H1 (cell line): ENCODE results near the gene BYSL. TPM values are rescaled to one million over a fixed set of nuclear protein-coding genes. Genes with fewer than 3 reads are reported as not detected.
A peak's percentile ranks its signal among the peaks of the same experiment; 100 is the strongest.

Source experiments
- CTCF ChIA-PET: fragments of 300-600 bp; sonication (Branson Sonifier 250); formaldehyde crosslinking; loops from one replicate; lab custom pipeline; 2021; ENCODE audit not compliant: partially characterized antibody; lab: Charles Lee
- POLR2A ChIA-PET: fragments of 300-600 bp; sonication (Branson Sonifier 250); formaldehyde crosslinking; loops from one replicate; lab custom pipeline; 2021; ENCODE audit warnings: inconsistent platforms; ENCODE audit not compliant: partially characterized antibody; lab: Charles Lee
- DNase-seq, 2 experiments: peaks; one replicate each; pipeline versions ENCODE4 v3.0.0 to v3.0.0-alpha.2; 2010 to 2022; ENCODE audit warnings: low spot score in 2 of 2, low read depth in 1 of 2, mixed read lengths in 1 of 2
- FAIRE-seq: peaks from 2 replicates; lab custom pipeline; 2011; peaks lifted over from hg19 to GRCh38; lab: Jason Lieb, UNC
- H2AFZ ChIP-seq: 2 replicates; pipeline ENCODE4 v1.8.1; 2012; ENCODE audit warnings: low read length, inconsistent platforms
- H2AK5ac ChIP-seq: 2 replicates; pipeline ENCODE4 v1.6.1; 2013; ENCODE audit warnings: low read depth, low read length
- H2BK120ac ChIP-seq: replicated peaks from 2 replicates; pipeline ENCODE3; 2013; ENCODE audit warnings: low read depth, low read length, inconsistent platforms
- H2BK12ac ChIP-seq: 2 replicates; pipeline ENCODE4 v1.6.1; 2013; ENCODE audit warnings: low read depth, low read length
- H2BK15ac ChIP-seq: 2 replicates; pipeline ENCODE4 v1.6.1; 2013; ENCODE audit warnings: low read length
- H2BK20ac ChIP-seq: 2 replicates; pipeline ENCODE4 v1.6.1; 2013; ENCODE audit warnings: low read length
- H2BK5ac ChIP-seq: 2 replicates; pipeline ENCODE4 v1.6.1; 2013; ENCODE audit warnings: low read depth, low read length
- H3K14ac ChIP-seq: 2 replicates; pipeline ENCODE4 v1.6.1; 2013; ENCODE audit warnings: inconsistent platforms; ENCODE audit not compliant: insufficient read length
- H3K18ac ChIP-seq: 2 replicates; pipeline ENCODE4 v1.6.1; 2013; ENCODE audit warnings: low read length; ENCODE audit errors: extremely low read depth
- H3K23ac ChIP-seq: 2 replicates; pipeline ENCODE4 v1.6.1; 2013; ENCODE audit warnings: inconsistent platforms; ENCODE audit not compliant: insufficient read length
- H3K23me2 ChIP-seq: 2 replicates; pipeline ENCODE4 v1.6.1; 2013; ENCODE audit warnings: low read depth, low read length
- H3K27ac ChIP-seq: 2 replicates; pipeline ENCODE4 v1.6.1; 2011; ENCODE audit warnings: low read depth, low read length, inconsistent platforms
- H3K27me3 ChIP-seq, 4 experiments: replicated peaks in 1 of 4; 1 replicate in 1 of 4; 2 replicates in 3 of 4; pipeline versions ENCODE4 v1.6.1 to v1.8.1; 2011 to 2013; ENCODE audit warnings: low read length in 3 of 4, mild to moderate bottlenecking in 3 of 4, inconsistent platforms in 2 of 4, mixed read lengths in 2 of 4, moderate library complexity in 1 of 4; ENCODE audit not compliant: control insufficient read depth in 3 of 4, insufficient read depth in 3 of 4; ENCODE audit errors: extremely low read depth in 1 of 4
- H3K36me3 ChIP-seq, 4 experiments: 2 replicates each; pipeline versions ENCODE4 v1.6.1 to v1.8.1; 2011 to 2013; ENCODE audit warnings: mild to moderate bottlenecking in 4 of 4, low read length in 3 of 4, moderate library complexity in 2 of 4, control low read depth in 1 of 4, inconsistent platforms in 1 of 4; ENCODE audit not compliant: insufficient read depth in 4 of 4, control insufficient read depth in 2 of 4
- H3K4ac ChIP-seq: replicated peaks from 2 replicates; pipeline ENCODE3; 2013; ENCODE audit warnings: low read length, low read depth, mixed read lengths, inconsistent platforms; ENCODE audit not compliant: insufficient read length
- H3K4me1 ChIP-seq, 4 experiments: replicated peaks in 1 of 4; 1 replicate in 1 of 4; 2 replicates in 3 of 4; pipeline versions ENCODE4 v1.6.1 to v1.8.1; 2011 to 2013; ENCODE audit warnings: low read length in 3 of 4, inconsistent platforms in 2 of 4, mixed read lengths in 1 of 4; ENCODE audit not compliant: insufficient read depth in 4 of 4, control insufficient read depth in 3 of 4
- H3K4me2 ChIP-seq, 2 experiments: 2 replicates each; pipeline versions ENCODE4 v1.6.1 to v1.8.1; 2011 to 2013; ENCODE audit warnings: low read depth in 2 of 2, low read length in 2 of 2, control low read depth in 1 of 2, inconsistent platforms in 1 of 2, mild to moderate bottlenecking in 1 of 2; ENCODE audit not compliant: insufficient read depth in 1 of 2
- H3K4me3 ChIP-seq, 4 experiments: fragments of 200-600, 300-600 bp in 1 of 4; sonication (generic), shearing (Covaris generic), sonication (Bioruptor Twin) in 1 of 4; 2 replicates each; pipeline versions ENCODE4 v1.5.1 to v1.8.1; 2011 to 2016; ENCODE audit warnings: low read length in 4 of 4, low read depth in 3 of 4, control low read depth in 2 of 4, inconsistent platforms in 2 of 4, mild to moderate bottlenecking in 2 of 4, mixed read lengths in 1 of 4, moderate library complexity in 1 of 4; ENCODE audit not compliant: insufficient read depth in 2 of 4; ENCODE audit errors: extremely low read depth in 1 of 4
- H3K56ac ChIP-seq: replicated peaks from 2 replicates; pipeline ENCODE3; 2013; ENCODE audit warnings: low read depth, mild to moderate bottlenecking, mixed read lengths, low read length, inconsistent platforms; ENCODE audit not compliant: insufficient read length
- H3K79me1 ChIP-seq: 2 replicates; pipeline ENCODE4 v1.6.1; 2013; ENCODE audit warnings: low read depth, low read length, control low read depth
- H3K79me2 ChIP-seq, 2 experiments: 2 replicates each; pipeline versions ENCODE4 v1.6.1 to v1.8.1; 2012 to 2013; ENCODE audit warnings: low read length in 2 of 2, mild to moderate bottlenecking in 2 of 2, inconsistent platforms in 1 of 2; ENCODE audit not compliant: insufficient read depth in 2 of 2, control insufficient read depth in 1 of 2
- H3K9ac ChIP-seq, 4 experiments: replicated peaks in 1 of 4; 1 replicate in 1 of 4; 2 replicates in 3 of 4; pipeline versions ENCODE4 v1.6.1 to v1.8.1; 2011 to 2013; ENCODE audit warnings: low read depth in 3 of 4, low read length in 3 of 4, control low read depth in 2 of 4, mild to moderate bottlenecking in 2 of 4, moderate library complexity in 2 of 4, inconsistent platforms in 1 of 4; ENCODE audit errors: extremely low read depth in 1 of 4
- H3K9me3 ChIP-seq, 2 experiments: 2 replicates each; pipeline versions ENCODE4 v1.6.1 to v1.8.1; 2012 to 2013; ENCODE audit warnings: mild to moderate bottlenecking in 2 of 2, moderate library complexity in 2 of 2, control low read depth in 1 of 2, inconsistent platforms in 1 of 2, low read depth in 1 of 2, low read length in 1 of 2, mixed read lengths in 1 of 2; ENCODE audit not compliant: insufficient read depth in 2 of 2
- H4K20me1 ChIP-seq, 2 experiments: replicated peaks in 1 of 2; 2 replicates each; pipeline versions ENCODE3 to v1.8.1; 2011 to 2013; ENCODE audit warnings: inconsistent platforms in 2 of 2, low read length in 2 of 2, mild to moderate bottlenecking in 1 of 2; ENCODE audit not compliant: insufficient read depth in 2 of 2, control insufficient read depth in 1 of 2
- H4K5ac ChIP-seq: 2 replicates; pipeline ENCODE4 v1.6.1; 2013; ENCODE audit warnings: low read length, low read depth, mixed read lengths, inconsistent platforms; ENCODE audit not compliant: insufficient read length
- H4K8ac ChIP-seq: 2 replicates; pipeline ENCODE4 v1.8.0; 2013; ENCODE audit warnings: mild to moderate bottlenecking, moderate library complexity, low read length, inconsistent platforms; ENCODE audit not compliant: insufficient read depth; ENCODE audit errors: extremely low read depth
- H4K91ac ChIP-seq: replicated peaks from 2 replicates; pipeline ENCODE3; 2013; ENCODE audit warnings: low read length, mixed read lengths, inconsistent platforms; ENCODE audit not compliant: insufficient read length
- CHD1 ChIP-seq: IDR thresholded peaks from 2 replicates; pipeline ENCODE4 v1.6.1; 2012; ENCODE audit warnings: low read depth, low read length, improper control_type of control experiment
- SP4 ChIP-seq: IDR thresholded peaks from 2 replicates; pipeline ENCODE4 v1.6.1; 2012; ENCODE audit warnings: low read length, inconsistent platforms
- WGBS, 2 experiments: shearing (Covaris generic) in 1 of 2; methylation state at CpG; one replicate each; pipeline versions ENCODE4 v1.1.6 to v1.1.7; 2013 to 2015; ENCODE audit warnings: low lambda C conversion rate in 2 of 2, mixed read lengths in 2 of 2, inconsistent platforms in 1 of 2, low coverage in 1 of 2, missing lambda C conversion rate in 1 of 2; ENCODE audit not compliant: insufficient replicate concordance in 2 of 2, insufficient coverage in 1 of 2, insufficient read length in 1 of 2; ENCODE audit errors: extremely low coverage in 1 of 2, missing lambda C conversion rate in 1 of 2; 5-methylcytosine and 5-hydroxymethylcytosine counted together
- polyA plus RNA-seq, 7 experiments: library from polyadenylated mRNA; depleted of rRNA in 3 of 7; stranded (reverse) in 5 of 7; unstranded in 2 of 7; fragments of >200 nt in 5 of 7; fragments of 200-250 nt in 2 of 7; gene quantifications; 1 replicate in 5 of 7; 2 replicates in 1 of 7; 4 replicates in 1 of 7; pipeline versions ENCODE4 v1.2.1 to v1.2.3, GENCODE V29; 2011 to 2013; ENCODE audit warnings: missing spikeins in 2 of 7, mixed read lengths in 2 of 7
- total RNA-seq: library from RNA; stranded (reverse); fragmentation: NEBNext Ultra II Directional; extraction: Animal tissue kit (Norgen Biotek cat#: 25700); gene quantifications from 2 replicates; pipeline ENCODE4 v1.2.1, GENCODE V29; 2021
- TF ChIP-seq, protein P1 (sequence below): IDR thresholded peaks from 2 replicates; pipeline ENCODE4 v1.6.1; 2011; ENCODE audit warnings: low read depth, mild to moderate bottlenecking, low read length; ENCODE audit not compliant: insufficient read depth
- TF ChIP-seq, protein P2 (sequence below): IDR thresholded peaks from 2 replicates; pipeline ENCODE4 v1.6.1; 2012; ENCODE audit warnings: inconsistent platforms

BYSL gene
- total and polyA plus RNA-seq, 2 of the 8 experiments (the other 6 are each of a cell fraction or from before 2014, with no cell fraction given) = 37.3 to 49.2 TPM

DNA sequence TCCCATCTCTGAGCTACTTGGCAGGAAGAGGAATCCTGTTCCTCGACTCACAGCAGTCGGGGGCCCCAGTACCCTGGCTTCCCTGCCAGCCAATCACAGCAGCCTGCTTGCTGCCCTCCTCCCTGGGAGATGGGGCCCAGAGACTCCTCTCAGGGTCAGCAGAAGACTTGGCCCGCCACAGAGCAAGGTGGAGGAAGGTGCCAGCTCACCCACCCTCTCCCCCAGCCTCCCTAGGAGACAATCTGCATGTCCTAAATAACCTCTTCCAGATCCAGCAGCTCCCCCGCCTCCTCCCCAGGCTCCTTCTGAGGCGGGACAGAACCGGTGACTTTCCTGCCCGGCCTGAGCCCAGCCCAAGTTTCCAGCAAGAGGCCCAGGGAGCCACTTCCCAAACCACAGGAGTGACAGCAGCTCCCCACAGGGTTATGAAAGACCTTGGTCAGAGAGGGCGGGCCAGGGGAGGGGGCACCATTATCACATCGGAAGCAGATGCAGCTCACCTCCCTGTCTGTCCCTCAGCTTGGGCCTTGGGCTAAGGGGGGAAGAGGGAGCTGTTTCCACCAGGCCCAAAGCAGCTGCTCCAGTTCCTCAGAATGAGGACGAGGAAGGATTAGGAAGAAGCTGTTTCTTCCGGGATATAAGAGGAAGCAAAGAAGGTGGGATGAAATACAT lies 18.0 kb downstream of the BYSL start:
- H4K5ac ChIP-seq = no peak overlapping the region
- H3K4me2 ChIP-seq = peak overlapping the region; percentile 98 to 99
- H2AFZ ChIP-seq = no peak overlapping the region
- H2AK5ac ChIP-seq = 0 out of 2 replicates have a peak overlapping the region, but pooled peaks have one; percentile 70
- no peak overlapping the region for H3K56ac ChIP-seq
- no peak overlapping the region for H3K14ac ChIP-seq
- no peak overlapping the region for H3K23ac ChIP-seq
- peak overlapping the region; percentile 84; the same call in 1 of the 2 replicates for H3K18ac ChIP-seq
- no peak overlapping the region for H2BK20ac ChIP-seq
- peaks cover 17% of the 10 kb centered on the region for H3K23me2 ChIP-seq
- H2BK15ac ChIP-seq = peak overlapping the region; percentile 88; the same call in 1 of the 2 replicates
- peak overlapping the region; percentile 99 for H2BK12ac ChIP-seq
- peak overlapping the region in 3 of 4 experiments; percentile 12 to 91 (median 14); a peak in 5 of 8 replicates for H3K4me3 ChIP-seq
- no peak overlapping the region for H3K9ac ChIP-seq
- H3K27me3 ChIP-seq = no peaks in the 10 kb centered on the region
- peaks cover 0 to 10% of the 10 kb centered on the region in 2 experiments; a peak in 1 of 4 replicates for H3K79me2 ChIP-seq
- ChIA-PET POLR2A (interaction anchor here (0.6 to 16.6 kb wide), 21 partner anchors 10 to 215 kb away, joined by 3 to 235 read pairs (median 4); partner anchors contain the start of genes BYSL, MED20, TAF8 and TOMM6), CTCF (interaction anchor here (0.5 to 13.7 kb wide), 27 partner anchors 11 to 662 kb away, joined by 3 to 219 read pairs (median 4); partner anchors contain the start of genes BYSL, MED20, NCR2 and TAF8)
- H3K27ac ChIP-seq = peak overlapping the region; percentile 51; the same call in 1 of the 2 replicates
- 12% methylated on average over 11 of the region's 11 CpGs; no CpG with 5 or more reads in 1 of the 2 experiments for WGBS, 2 experiments
- H2BK5ac ChIP-seq = peak overlapping the region; percentile 63; the same call in 1 of the 2 replicates
- H4K20me1 ChIP-seq = peaks cover under 1 to 3% of the 10 kb centered on the region in 2 experiments
- H4K8ac ChIP-seq = no peak overlapping the region
- DNase-seq (peak in 1 of 2 experiments; percentile 69), FAIRE-seq (no peak)
- peaks cover 6 to 31% (median 23%) of the 10 kb centered on the region in 4 experiments for H3K4me1 ChIP-seq
- peaks cover 2% of the 10 kb centered on the region; the same call in 1 of the 2 replicates for H3K79me1 ChIP-seq
- H3K36me3 ChIP-seq = peaks cover 7 to 15% (median 8%) of the 10 kb centered on the region in 4 experiments; a peak in 4 of 8 replicates
- no peak overlapping the region for H4K91ac ChIP-seq
- H3K4ac ChIP-seq = no peak overlapping the region
- H2BK120ac ChIP-seq = no peak overlapping the region
- H3K9me3 ChIP-seq = no peaks in the 10 kb centered on the region
- TF ChIP-seq SP4 (no peak), CHD1 (no peak)
- TF ChIP-seq, protein P1, sequence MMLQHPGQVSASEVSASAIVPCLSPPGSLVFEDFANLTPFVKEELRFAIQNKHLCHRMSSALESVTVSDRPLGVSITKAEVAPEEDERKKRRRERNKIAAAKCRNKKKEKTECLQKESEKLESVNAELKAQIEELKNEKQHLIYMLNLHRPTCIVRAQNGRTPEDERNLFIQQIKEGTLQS = no peak
- TF ChIP-seq, protein P2, sequence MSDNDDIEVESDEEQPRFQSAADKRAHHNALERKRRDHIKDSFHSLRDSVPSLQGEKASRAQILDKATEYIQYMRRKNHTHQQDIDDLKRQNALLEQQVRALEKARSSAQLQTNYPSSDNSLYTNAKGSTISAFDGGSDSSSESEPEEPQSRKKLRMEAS = no peak; the same call in 1 of the 2 replicates
